ENCODE data around the gene KLRK1.
"Not testable (repeated sequence)": the region's sequence is repeated elsewhere in the genome, so short reads cannot be mapped to it uniquely, and the experiment has no call there.

KLRK1 gene

GRCh38 chr12:10397296-10397695 lies 7.5 kb upstream of the KLRK1 start:
- Mint-ChIP-seq H3K9me3 (no peaks in the 10 kb centered on the region), H3K27ac (no peak overlapping the region), H3K27me3 (ENCODE audit: low read depth) (no peaks in the 10 kb centered on the region), H3K4me3 (no peak overlapping the region), H3K4me1 (peaks cover 11% of the 10 kb centered on the region), H3K36me3 (ENCODE audit: low read depth) (no peaks in the 10 kb centered on the region)
- no peak for TF ChIP-seq CTCF (IDR thresholded peaks at IDR 0.05; ENCODE audit: unreplicated experiment in 3 of 3)

GRCh38 chr12:10396176-10396575 lies 6.3 kb upstream of the KLRK1 start:
- not testable (repeated sequence) for H3K9me3 Mint-ChIP-seq; H3K4me3 Mint-ChIP-seq; H3K36me3 Mint-ChIP-seq (ENCODE audit: low read depth); H3K27me3 Mint-ChIP-seq (ENCODE audit: low read depth); H3K27ac Mint-ChIP-seq
- peaks cover 12% of the 10 kb centered on the region for H3K4me1 Mint-ChIP-seq

- no peak for TF ChIP-seq CTCF (IDR thresholded peaks at IDR 0.05; ENCODE audit: unreplicated experiment in 3 of 3)
- Mint-ChIP-seq H3K4me1 (peaks cover 12% of the 10 kb centered on the region), H3K9me3 (no peaks in the 10 kb centered on the region), H3K27ac (peak overlapping the region; percentile 22 to 62 (median 25)), H3K4me3 (no peak overlapping the region), H3K36me3 (ENCODE audit: low read depth) (no peaks in the 10 kb centered on the region), H3K27me3 (ENCODE audit: low read depth) (no peaks in the 10 kb centered on the region)
Observed at GRCh38 chr12:10395390-10395998, 5.7 kb upstream of the KLRK1 start.

- not testable (repeated sequence) for H3K27me3 Mint-ChIP-seq (ENCODE audit: low read depth); H3K9me3 Mint-ChIP-seq; H3K4me3 Mint-ChIP-seq; H3K36me3 Mint-ChIP-seq (ENCODE audit: low read depth); H3K27ac Mint-ChIP-seq
- peaks cover 12% of the 10 kb centered on the region for H3K4me1 Mint-ChIP-seq
Observed at GRCh38 chr12:10394531-10395152, 4.8 kb upstream of the KLRK1 start.

- TF ChIP-seq CTCF (IDR thresholded peaks at IDR 0.05; ENCODE audit: unreplicated experiment in 3 of 3) = no peak
- no peaks in the 10 kb centered on the region for H3K36me3 Mint-ChIP-seq (ENCODE audit: low read depth)
- H3K27me3 Mint-ChIP-seq (ENCODE audit: low read depth) = no peaks in the 10 kb centered on the region
- no peak overlapping the region for H3K4me3 Mint-ChIP-seq
- no peaks in the 10 kb centered on the region for H3K9me3 Mint-ChIP-seq
- peaks cover 12% of the 10 kb centered on the region for H3K4me1 Mint-ChIP-seq
- no peak overlapping the region for H3K27ac Mint-ChIP-seq
Observed at GRCh38 chr12:10393291-10393690, 3.5 kb upstream of the KLRK1 start.

- no peaks in the 10 kb centered on the region for H3K27me3 Mint-ChIP-seq (ENCODE audit: low read depth)
- H3K4me3 Mint-ChIP-seq = no peak overlapping the region
- no peak overlapping the region for H3K27ac Mint-ChIP-seq
- H3K36me3 Mint-ChIP-seq (ENCODE audit: low read depth) = no peaks in the 10 kb centered on the region
- no peaks in the 10 kb centered on the region for H3K9me3 Mint-ChIP-seq
- H3K4me1 Mint-ChIP-seq = peaks cover 12% of the 10 kb centered on the region
- no peak for TF ChIP-seq CTCF (IDR thresholded peaks at IDR 0.05; ENCODE audit: unreplicated experiment in 3 of 3)
Observed at GRCh38 chr12:10392394-10392930, 2.6 kb upstream of the KLRK1 start.

GRCh38 chr12:10390991-10391390 lies 1.1 kb upstream of the KLRK1 start:
- not testable (repeated sequence) for H3K27ac Mint-ChIP-seq; H3K36me3 Mint-ChIP-seq (ENCODE audit: low read depth); H3K27me3 Mint-ChIP-seq (ENCODE audit: low read depth); H3K4me3 Mint-ChIP-seq; H3K9me3 Mint-ChIP-seq
- H3K4me1 Mint-ChIP-seq = peaks cover 12% of the 10 kb centered on the region
